ENCODE results near the gene SRGAP2C.
"Not testable (repeated sequence)": the region's sequence is repeated elsewhere in the genome, so short reads cannot be mapped to it uniquely, and the experiment has no call there.

Gene SRGAP2C

DNA sequence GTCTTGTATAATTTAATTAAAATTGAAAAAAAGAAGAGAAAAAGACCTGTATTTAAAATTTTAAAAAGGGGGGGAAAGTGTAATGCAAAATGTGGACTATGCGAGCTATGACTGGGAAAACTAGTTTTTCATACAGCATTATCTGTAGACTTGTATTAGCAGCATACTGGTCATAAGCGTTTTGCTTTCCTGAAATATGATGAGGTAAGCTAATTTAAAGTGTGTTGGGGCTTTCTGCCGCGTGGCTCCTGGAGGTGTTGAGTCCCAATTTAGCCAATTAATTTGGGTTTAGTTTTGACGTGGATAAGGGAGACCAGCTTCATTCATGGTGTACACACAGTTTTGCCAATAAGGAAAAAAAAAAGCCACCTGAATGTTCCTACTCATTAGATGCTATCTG lies 214.4 kb downstream of the SRGAP2C start:
- H3K9me3 Mint-ChIP-seq: peaks cover 18% of the 10 kb centered on the region

DNA sequence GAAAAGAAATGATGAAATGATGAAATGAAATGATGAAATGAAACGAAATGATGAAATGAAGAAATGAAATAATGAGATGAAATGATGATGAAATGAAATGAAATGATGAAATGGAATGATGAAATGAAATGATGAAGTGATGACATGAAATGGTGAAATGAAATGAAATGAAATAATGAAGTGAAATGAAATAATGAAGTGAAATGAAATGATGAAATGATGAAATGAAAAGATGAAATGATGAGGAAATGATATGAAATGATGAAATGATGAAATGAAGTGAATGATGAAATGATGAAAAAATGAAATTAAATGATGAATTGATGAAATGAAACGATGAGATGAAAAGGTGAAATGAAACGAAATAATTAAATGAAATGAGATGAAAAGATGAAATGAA lies 215.3 kb downstream of the SRGAP2C start:
- not testable (repeated sequence) for DNase-seq (ENCODE audit: low spot score); H3K4me1 Mint-ChIP-seq (ENCODE audit: low read depth)
- peaks cover 18% of the 10 kb centered on the region for H3K27me3 Mint-ChIP-seq (ENCODE audit: low read depth)
- peaks cover 16% of the 10 kb centered on the region for H3K36me3 Mint-ChIP-seq (ENCODE audit: low read depth)
- H3K9me3 Mint-ChIP-seq: peaks cover 18% of the 10 kb centered on the region
- H3K4me3 Mint-ChIP-seq: peak overlapping the region; percentile 4
- peak overlapping the region; percentile 46 for H3K27ac Mint-ChIP-seq

More for the DNA sequence above, 214.4 kb downstream of the SRGAP2C start:
- H3K27ac Mint-ChIP-seq; H3K4me3 Mint-ChIP-seq; H3K4me1 Mint-ChIP-seq (ENCODE audit: low read depth); DNase-seq (ENCODE audit: low spot score): not testable (repeated sequence)
- Mint-ChIP-seq H3K27me3 (ENCODE audit: low read depth) (peaks cover 18% of the 10 kb centered on the region), H3K36me3 (ENCODE audit: low read depth) (peaks cover 16% of the 10 kb centered on the region)

DNA sequence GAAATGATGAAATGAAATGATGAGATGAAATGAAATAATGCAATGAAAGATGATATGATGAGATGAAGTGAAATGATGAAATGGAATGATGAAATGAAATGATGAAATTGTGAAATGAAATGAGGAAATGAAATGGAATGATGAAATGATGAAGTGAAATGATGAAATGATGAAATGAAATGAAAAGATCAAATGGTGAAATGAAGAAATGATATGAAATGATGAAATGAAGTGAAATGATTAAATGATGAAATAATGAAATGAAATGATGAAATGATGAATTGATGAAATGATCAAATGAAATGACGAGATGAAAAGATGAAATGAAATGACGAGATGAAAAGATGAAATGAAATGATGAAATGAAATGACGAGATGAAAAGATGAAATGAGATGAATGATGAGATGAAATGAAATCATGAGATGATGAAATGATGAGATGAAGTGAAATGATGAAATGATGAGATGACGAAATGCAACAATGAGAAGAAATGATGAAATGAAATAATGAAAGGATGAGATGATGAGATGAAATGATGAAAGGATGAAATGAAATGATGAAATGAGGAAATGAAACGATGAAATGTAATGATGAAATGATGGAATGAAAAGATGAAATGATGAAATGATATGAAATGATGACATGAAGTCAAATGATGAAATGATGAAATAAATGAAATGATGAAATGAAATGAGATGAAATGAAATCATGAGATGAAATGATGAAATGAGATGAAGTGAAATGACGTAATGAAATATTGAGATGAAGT lies 216.0 kb downstream of the SRGAP2C start:
- H3K4me3 Mint-ChIP-seq: peak overlapping the region; percentile 47
- peaks cover 15% of the 10 kb centered on the region for H3K27me3 Mint-ChIP-seq (ENCODE audit: low read depth)
- H3K9me3 Mint-ChIP-seq: peaks cover 19% of the 10 kb centered on the region
- peak overlapping the region; percentile 44 for H3K27ac Mint-ChIP-seq
- H3K4me1 Mint-ChIP-seq (ENCODE audit: low read depth); DNase-seq (ENCODE audit: low spot score): not testable (repeated sequence)
- H3K36me3 Mint-ChIP-seq (ENCODE audit: low read depth): peaks cover 16% of the 10 kb centered on the region

DNA sequence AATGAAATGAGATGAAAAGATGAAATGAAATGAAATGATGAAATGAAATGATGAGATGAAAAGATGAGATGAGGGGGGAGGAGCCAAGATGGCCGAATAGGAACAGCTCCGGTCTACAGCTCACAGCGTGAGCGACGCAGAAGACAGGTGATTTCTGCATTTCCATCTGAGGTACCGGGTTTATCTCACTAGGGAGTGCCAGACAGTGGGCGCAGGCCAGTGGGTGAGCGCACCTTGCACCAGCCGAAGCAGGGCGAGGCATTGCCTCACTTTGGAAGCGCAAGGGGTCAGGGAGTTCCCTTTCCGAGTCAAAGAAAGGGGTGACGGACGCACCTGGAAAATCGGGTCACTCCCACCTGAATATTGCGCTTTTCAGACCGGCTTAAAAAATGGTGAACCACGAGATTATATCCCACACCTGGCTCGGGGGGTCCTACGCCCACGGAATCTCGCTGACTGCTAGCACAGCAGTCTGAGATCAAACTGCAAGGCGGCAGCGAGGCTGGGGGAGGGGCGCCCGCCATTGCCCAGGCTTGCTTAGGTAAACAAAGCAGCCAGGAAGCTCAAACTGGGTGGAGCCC lies 216.7 kb downstream of the SRGAP2C start:
- DNase-seq (ENCODE audit: low spot score); H3K4me1 Mint-ChIP-seq (ENCODE audit: low read depth): not testable (repeated sequence)
- H3K27me3 Mint-ChIP-seq (ENCODE audit: low read depth): peaks cover 12% of the 10 kb centered on the region
- H3K4me3 Mint-ChIP-seq: peak overlapping the region; percentile 47
- peaks cover 17% of the 10 kb centered on the region for H3K36me3 Mint-ChIP-seq (ENCODE audit: low read depth)
- H3K9me3 Mint-ChIP-seq: peaks cover 21% of the 10 kb centered on the region
- peak overlapping the region; percentile 6 for H3K27ac Mint-ChIP-seq

DNA sequence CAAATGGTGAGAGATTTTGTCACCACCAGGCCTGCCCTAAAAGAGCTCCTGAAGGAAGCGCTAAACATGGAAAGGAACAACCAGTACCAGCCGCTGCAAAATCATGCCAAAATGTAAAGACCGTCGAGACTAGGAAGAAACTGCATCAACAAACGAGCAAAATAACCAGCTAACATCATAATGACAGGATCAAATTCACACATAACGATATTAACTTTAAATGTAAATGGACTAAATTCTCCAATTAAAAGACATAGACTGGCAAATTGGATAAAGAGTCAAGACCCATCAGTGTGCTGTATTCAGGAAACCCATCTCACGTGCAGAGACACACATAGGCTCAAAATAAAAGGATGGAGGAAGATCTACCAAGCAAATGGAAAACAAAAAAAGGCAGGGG lies 218.5 kb downstream of the SRGAP2C start:
- H3K27ac Mint-ChIP-seq: not testable (repeated sequence)

DNA sequence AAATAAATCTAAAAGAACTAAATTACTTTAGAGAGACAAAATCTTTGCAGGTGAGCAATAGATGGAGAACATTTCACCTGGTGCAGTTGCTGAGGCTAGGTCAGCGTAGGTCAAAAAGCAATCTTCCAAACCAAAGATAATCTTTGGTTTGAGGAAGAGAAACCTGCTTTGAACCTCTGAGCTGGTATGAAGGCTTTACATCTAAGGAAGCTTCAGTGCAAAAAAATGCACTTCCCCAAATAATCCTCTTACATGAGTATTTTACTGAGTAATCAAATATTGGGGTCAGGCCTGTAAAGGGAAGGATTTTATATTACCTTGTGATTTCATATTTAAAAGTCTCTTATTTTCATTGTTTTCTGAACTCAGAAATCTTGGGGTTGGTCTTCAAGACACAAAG lies 223.6 kb downstream of the SRGAP2C start:
- H3K36me3 Mint-ChIP-seq (ENCODE audit: low read depth): peaks cover 3% of the 10 kb centered on the region
- DNase-seq (ENCODE audit: low spot score): no peak
- H3K4me3 Mint-ChIP-seq: no peak overlapping the region
- H3K4me1 Mint-ChIP-seq (ENCODE audit: low read depth): peaks cover under 1% of the 10 kb centered on the region
- H3K27me3 Mint-ChIP-seq (ENCODE audit: low read depth): no peaks in the 10 kb centered on the region
- H3K9me3 Mint-ChIP-seq: peaks cover 3% of the 10 kb centered on the region
- H3K27ac Mint-ChIP-seq: no peak overlapping the region

More for the DNA sequence above, 218.5 kb downstream of the SRGAP2C start:
- H3K4me1 Mint-ChIP-seq (ENCODE audit: low read depth); H3K4me3 Mint-ChIP-seq; DNase-seq (ENCODE audit: low spot score); H3K27me3 Mint-ChIP-seq (ENCODE audit: low read depth): not testable (repeated sequence)
- H3K36me3 Mint-ChIP-seq (ENCODE audit: low read depth): peaks cover 17% of the 10 kb centered on the region
- peaks cover 21% of the 10 kb centered on the region for H3K9me3 Mint-ChIP-seq

DNA sequence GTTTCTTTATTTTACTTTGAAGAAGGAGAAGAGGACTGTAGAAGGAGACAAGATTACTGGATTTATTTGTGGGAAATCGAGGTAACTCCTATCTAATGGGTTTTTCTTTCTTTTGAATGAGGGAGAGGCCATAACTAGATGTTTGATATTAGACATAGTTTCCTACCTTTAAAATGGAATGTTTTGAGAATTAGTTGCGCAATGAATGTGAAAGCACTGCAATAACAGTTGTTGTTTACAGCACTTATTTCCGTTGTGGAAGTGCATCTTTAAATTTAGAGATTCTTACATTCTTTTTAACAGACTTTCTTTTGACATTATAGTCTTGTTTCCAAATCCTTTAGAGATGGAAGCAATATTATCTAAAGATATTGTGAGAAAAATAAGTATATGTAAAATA lies 229.0 kb downstream of the SRGAP2C start:
- Mint-ChIP-seq H3K27me3 (ENCODE audit: low read depth) (peaks cover 3% of the 10 kb centered on the region), H3K9me3 (no peaks in the 10 kb centered on the region), H3K4me1 (ENCODE audit: low read depth) (peaks cover 10% of the 10 kb centered on the region), H3K36me3 (ENCODE audit: low read depth) (peaks cover 2% of the 10 kb centered on the region), H3K4me3 (no peak overlapping the region), H3K27ac (no peak overlapping the region)
- no peak for DNase-seq (ENCODE audit: low spot score)

DNA sequence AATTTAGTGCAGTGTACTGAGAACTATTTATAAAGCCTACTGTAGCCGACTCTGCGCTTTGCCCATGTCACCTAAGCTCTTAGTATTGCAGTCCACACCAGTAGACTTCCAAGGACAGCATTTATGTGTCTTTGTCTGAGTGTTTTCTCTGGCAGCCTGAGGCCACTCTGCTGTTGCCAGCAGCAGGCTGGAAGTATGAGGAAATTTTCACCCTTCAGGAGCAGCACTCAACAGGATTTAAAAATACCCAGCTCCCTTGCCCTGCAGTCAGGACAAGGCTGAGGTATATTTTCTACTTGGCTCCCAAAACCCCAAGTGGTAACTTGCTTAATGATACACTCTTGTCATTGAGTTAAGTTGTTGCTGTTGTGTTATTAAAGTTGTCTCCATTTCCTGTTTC lies 230.1 kb downstream of the SRGAP2C start:
- Mint-ChIP-seq H3K4me1 (ENCODE audit: low read depth) (peaks cover 10% of the 10 kb centered on the region), H3K27me3 (ENCODE audit: low read depth) (peaks cover 7% of the 10 kb centered on the region), H3K36me3 (ENCODE audit: low read depth) (peaks cover 2% of the 10 kb centered on the region), H3K4me3 (no peak overlapping the region), H3K9me3 (no peaks in the 10 kb centered on the region), H3K27ac (no peak overlapping the region)
- no peak for DNase-seq (ENCODE audit: low spot score)

DNA sequence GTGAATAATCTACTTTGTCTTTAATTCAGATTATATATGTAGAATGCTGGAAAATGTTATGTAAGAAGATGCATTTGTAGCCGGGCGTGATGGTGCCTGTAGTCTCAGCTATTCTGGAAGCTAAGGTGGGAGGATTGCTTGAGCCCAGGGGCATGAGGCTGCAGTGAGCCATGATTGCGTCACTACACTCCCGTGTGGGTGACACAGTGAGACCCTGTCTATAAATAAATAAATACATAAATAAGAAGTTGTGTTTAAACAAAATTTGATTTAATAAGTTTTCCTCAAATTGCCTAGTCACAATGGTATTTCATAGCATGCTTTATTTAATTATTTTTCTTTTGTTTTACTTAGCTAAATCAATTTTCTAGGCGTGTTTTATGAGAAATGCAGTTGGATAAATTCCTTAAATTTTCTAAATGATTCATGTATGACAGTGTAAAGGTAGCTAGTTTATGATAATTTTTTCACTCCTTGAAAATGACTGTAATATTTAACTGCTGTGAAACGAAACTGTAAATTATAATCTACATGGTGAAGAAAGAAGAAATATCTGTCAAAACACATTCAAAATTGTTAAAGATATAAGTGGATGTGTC lies 232.6 kb downstream of the SRGAP2C start:
- no peak overlapping the region for H3K27ac Mint-ChIP-seq
- DNase-seq (ENCODE audit: low spot score): no peak
- peaks cover 10% of the 10 kb centered on the region for H3K27me3 Mint-ChIP-seq (ENCODE audit: low read depth)
- no peaks in the 10 kb centered on the region for H3K9me3 Mint-ChIP-seq
- peaks cover 12% of the 10 kb centered on the region for H3K4me1 Mint-ChIP-seq (ENCODE audit: low read depth)
- H3K4me3 Mint-ChIP-seq: no peak overlapping the region
- peaks cover 2% of the 10 kb centered on the region for H3K36me3 Mint-ChIP-seq (ENCODE audit: low read depth)

DNA sequence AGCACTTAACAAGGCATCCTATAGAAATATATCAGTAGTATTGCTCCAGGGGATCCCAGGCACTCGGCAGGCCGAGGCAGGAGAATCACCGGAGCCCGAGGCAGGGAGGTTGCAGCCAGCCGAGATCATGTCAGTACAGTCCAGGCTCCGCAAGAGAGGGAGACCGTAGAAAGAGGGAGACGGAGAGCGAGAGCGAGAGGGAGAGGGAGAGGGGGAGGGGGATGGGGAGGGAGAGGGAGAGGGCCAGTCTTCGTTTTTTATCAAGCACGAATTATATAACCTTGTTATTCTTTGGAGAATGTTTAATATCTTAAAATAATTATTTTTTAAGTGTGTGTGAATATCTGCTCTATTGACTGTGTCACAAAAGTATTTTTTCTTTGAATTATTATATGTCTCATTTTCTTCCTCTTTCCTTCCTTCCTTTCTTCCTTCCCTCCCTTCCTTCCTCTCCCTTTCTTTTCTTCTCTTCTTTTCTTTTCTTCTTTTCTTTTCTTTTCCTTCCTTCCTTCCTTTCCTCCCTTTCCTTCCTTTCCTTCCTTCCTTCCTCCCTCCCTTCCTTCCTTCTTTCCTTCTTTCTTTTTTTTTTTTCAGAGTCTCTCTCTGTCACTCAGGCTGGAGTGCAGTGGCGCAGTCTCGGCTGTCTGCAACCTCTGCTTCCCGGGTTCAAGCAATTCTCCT lies 233.7 kb downstream of the SRGAP2C start:
- DNase-seq (ENCODE audit: low spot score): no peak
- H3K9me3 Mint-ChIP-seq: no peaks in the 10 kb centered on the region
- H3K4me1 Mint-ChIP-seq (ENCODE audit: low read depth): peaks cover 10% of the 10 kb centered on the region
- H3K36me3 Mint-ChIP-seq (ENCODE audit: low read depth): no peaks in the 10 kb centered on the region
- H3K27me3 Mint-ChIP-seq (ENCODE audit: low read depth): peaks cover 10% of the 10 kb centered on the region
- H3K4me3 Mint-ChIP-seq: no peak overlapping the region
- H3K27ac Mint-ChIP-seq: no peak overlapping the region

DNA sequence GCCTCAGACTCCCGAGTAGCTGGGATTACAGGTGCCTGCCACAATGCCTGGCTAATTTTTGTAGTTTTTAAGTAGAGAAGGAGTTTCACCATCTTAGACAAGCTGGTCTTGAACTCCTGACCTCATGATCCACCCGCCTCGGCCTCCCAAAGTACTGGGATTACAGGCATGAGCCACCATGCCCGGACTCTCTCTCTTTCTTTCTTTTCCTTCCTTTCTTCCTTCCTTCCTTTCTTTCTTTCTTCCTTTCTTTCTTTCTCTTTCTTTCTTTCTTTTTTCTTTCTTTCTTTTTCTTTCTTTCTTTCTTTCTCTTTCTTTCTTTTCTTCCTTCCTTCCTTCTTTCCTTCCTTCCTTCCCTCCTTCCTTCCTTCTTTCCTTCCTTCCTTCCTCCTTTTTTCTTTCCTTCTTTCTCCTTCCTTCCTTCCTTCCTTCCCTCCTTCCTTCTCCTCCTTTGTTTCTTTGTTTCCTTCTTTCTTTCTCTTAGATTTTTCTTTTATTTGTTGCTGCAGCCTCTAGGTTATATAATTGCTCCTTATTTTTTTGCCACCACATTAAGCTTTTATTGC lies 234.4 kb downstream of the SRGAP2C start:
- not testable (repeated sequence) for DNase-seq (ENCODE audit: low spot score); H3K36me3 Mint-ChIP-seq (ENCODE audit: low read depth); H3K4me3 Mint-ChIP-seq; H3K9me3 Mint-ChIP-seq; H3K4me1 Mint-ChIP-seq (ENCODE audit: low read depth); H3K27ac Mint-ChIP-seq
- peaks cover 10% of the 10 kb centered on the region for H3K27me3 Mint-ChIP-seq (ENCODE audit: low read depth)

DNA sequence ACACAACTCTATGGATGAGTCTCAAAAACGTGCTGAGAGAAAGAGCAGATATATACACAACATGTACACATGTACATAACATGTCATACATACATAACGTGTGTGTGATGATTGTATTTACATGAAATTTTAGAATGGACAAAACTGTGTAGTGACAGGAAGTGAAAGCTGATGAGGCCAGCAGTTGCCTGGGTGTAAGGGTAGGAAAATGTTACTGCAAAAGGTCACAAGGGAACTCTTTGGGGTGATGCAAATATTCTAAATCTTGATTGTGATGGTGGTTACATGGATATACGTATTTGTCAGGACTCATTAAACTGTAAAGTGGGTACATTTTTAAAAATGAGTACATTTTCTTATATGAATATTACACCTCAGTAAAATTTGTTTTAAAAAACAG lies 236.7 kb downstream of the SRGAP2C start:
- DNase-seq (ENCODE audit: low spot score); H3K27ac Mint-ChIP-seq; H3K4me3 Mint-ChIP-seq; H3K36me3 Mint-ChIP-seq (ENCODE audit: low read depth); H3K9me3 Mint-ChIP-seq; H3K4me1 Mint-ChIP-seq (ENCODE audit: low read depth): not testable (repeated sequence)
- H3K27me3 Mint-ChIP-seq (ENCODE audit: low read depth): peaks cover 10% of the 10 kb centered on the region

DNA sequence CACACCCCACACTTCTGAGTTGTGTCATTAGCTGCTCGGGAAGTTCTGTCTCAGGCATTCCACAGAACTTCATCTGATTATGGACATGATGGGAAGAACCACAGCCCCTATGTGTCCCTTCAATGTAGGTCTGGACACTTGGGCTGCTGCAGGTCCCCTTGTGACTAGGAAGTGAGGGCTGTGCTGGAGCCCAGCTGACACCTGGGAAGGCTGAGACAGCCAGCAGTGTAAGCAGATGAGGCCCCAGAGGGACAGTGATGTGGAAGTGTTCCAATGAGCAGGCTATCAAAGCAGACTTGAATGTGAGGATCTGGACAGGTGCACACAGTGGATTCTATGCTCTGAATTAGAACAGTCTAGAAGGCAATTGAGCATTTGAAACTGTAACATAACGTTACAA lies 239.2 kb downstream of the SRGAP2C start:
- H3K9me3 Mint-ChIP-seq; H3K27ac Mint-ChIP-seq; H3K36me3 Mint-ChIP-seq (ENCODE audit: low read depth); DNase-seq (ENCODE audit: low spot score); H3K4me1 Mint-ChIP-seq (ENCODE audit: low read depth); H3K4me3 Mint-ChIP-seq; H3K27me3 Mint-ChIP-seq (ENCODE audit: low read depth): not testable (repeated sequence)

DNA sequence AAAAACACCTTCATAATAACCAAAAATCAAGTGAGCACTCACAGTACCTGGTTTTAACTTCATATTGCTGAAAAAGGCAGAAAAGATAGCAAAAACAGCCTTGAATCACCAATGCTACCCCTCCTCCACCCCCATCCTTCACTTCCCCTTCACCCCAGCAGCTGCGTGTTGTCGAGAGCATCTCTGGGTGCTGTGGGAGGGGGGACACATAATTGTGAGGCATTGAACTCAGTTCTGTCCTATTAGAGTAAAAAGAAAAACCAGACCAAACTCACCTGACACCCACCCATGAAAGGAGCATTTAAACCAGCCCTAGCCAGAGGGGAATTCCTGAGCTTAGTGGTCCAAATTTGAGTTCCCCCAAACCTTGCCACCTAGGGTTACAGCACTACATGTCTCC lies 248.7 kb downstream of the SRGAP2C start:
- not testable (repeated sequence) for H3K27ac Mint-ChIP-seq; DNase-seq (ENCODE audit: low spot score); H3K4me3 Mint-ChIP-seq; H3K9me3 Mint-ChIP-seq; H3K36me3 Mint-ChIP-seq (ENCODE audit: low read depth); H3K27me3 Mint-ChIP-seq (ENCODE audit: low read depth)
- H3K4me1 Mint-ChIP-seq (ENCODE audit: low read depth): peaks cover 23% of the 10 kb centered on the region

Data from T-helper 2 cell treated with Interferon-gamma antibody and Interleukin-4, amounts not matched to agents 5 μg/mL and 100 μg/mL, for 36 hours (primary cell).